Suprapubic skin (tissue), 3 donors: Measurements from ENCODE around the gene KCNN2.

Experiments used
- EP300 ChIP-seq: sonication (generic); formaldehyde crosslinking; IDR thresholded peaks from one replicate; pipeline ENCODE4 v1.6.1; 2017; ENCODE audit warnings: antibody characterized with exemption
- POLR2A ChIP-seq, 2 donors: fragments of 450-650 bp; IDR thresholded peaks; one replicate each; pipeline ENCODE4 v1.6.1; 2017; ENCODE audit warnings: antibody characterized with exemption in 2 of 2, mild to moderate bottlenecking in 2 of 2, moderate library complexity in 2 of 2
- TF ChIP-seq, protein P1 (sequence below), 2 donors: fragments of 200-600 bp in 1 of 2; fragments of 450-650 bp in 1 of 2; sonication (generic) in 1 of 2; IDR thresholded peaks; one replicate each; pipeline ENCODE4 v1.5.1; 2016 to 2019; ENCODE audit warnings: antibody characterized with exemption in 2 of 2, mild to moderate bottlenecking in 1 of 2, moderate library complexity in 1 of 2

DNA sequence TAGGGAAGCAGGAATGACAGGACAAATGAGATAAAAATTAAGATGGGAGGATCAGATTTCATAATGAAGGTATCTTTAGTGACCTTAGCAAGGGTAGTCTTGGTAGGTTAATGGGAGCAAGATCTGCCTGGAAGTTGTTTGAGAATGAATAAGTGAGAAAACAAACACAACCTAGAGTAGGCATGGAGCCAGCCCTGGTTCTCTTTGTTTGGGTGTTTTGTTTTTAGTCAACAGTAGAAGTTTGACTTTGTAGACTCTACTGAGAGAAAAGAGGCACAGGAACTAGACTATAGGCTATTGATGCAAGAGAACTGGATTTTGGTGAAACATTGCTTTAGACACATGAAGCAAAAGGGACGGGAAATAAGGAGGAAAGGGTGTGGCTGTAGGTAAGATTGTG lies 40.3 kb downstream of the KCNN2 start:
- TF ChIP-seq, protein P1, sequence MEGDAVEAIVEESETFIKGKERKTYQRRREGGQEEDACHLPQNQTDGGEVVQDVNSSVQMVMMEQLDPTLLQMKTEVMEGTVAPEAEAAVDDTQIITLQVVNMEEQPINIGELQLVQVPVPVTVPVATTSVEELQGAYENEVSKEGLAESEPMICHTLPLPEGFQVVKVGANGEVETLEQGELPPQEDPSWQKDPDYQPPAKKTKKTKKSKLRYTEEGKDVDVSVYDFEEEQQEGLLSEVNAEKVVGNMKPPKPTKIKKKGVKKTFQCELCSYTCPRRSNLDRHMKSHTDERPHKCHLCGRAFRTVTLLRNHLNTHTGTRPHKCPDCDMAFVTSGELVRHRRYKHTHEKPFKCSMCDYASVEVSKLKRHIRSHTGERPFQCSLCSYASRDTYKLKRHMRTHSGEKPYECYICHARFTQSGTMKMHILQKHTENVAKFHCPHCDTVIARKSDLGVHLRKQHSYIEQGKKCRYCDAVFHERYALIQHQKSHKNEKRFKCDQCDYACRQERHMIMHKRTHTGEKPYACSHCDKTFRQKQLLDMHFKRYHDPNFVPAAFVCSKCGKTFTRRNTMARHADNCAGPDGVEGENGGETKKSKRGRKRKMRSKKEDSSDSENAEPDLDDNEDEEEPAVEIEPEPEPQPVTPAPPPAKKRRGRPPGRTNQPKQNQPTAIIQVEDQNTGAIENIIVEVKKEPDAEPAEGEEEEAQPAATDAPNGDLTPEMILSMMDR (IDR thresholded peaks at IDR 0.05) = no peak
- TF ChIP-seq EP300 (no peak), POLR2A (IDR thresholded peaks at IDR 0.05) (no peak)
